GM10847 (cell line): Measurements from ENCODE around the gene BIRC6.

Source experiments
- POLR2A ChIP-seq: IDR thresholded peaks from 2 replicates; pipeline ENCODE4 v1.6.1; 2011; ENCODE audit not compliant: insufficient read length; ENCODE audit errors: extremely low read depth

The BIRC6 gene

DNA sequence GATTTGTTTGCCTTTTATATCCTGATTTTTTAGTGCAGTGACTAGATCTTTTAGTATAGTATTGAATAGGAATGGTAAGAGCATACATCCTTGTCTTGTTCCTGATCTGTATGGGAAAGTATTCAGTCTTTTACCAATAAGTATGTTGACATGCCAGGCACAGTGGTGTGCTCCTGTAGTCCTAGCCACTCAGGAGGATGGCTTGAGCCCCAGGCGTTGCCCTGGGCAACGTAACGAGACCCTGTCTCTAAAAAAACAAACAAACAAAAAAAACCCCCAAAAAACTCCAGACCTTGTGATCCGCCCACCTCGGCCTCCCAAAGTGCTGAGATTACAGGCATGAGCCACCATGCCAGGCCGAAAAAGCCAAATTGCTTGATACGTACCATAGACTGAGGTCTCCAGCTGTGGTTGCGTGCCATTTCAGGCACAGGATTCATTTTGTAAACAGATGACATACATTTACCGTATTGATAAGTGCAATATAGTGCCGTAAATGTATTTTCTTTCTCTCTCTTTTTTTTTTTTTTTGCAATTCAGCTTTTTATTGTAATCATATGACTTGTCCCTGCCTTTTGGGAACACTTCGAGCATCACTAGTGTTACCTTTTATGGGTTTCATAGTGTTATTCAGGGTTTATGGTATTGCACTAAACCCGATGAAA, 18.5 kb downstream of the BIRC6 start:
- no peak for TF ChIP-seq POLR2A

DNA sequence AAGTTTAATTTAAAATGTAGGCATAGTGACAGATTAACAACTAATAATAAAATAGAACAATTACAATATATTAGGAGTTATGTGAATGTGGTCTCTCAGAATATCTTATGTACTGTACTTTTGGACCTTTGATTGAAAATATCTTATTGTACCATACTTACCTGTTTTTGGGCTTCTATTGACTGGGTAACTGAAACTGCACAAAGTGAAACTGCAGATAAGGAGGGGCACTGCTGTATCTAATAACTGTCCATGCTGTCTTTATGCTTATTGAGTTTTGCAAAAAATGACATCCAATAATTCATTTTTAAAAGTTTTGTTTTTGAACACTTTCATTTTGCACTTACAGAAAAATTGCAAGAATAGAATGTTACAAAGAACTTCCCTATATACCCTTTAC, 19.9 kb downstream of the BIRC6 start:
- no peak for TF ChIP-seq POLR2A

DNA sequence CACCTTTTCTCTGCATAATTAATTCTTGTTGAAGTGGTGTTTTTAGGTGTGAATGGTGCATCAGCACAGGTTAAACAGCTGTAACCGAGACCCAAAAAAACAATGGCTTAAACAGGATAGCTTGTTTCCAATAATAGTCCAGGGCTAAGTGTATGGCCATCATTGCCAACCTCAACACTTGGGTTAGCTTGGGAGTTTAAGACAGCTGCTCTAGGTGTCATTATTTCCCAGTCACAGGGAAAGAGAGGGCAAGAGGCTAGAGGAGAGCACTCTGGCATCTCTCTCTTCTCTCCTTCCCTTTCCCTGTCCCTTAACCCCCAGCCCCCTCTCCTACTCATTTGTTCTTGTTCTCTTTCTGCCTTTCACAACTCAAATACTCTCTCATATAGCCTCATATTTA, 21.1 kb downstream of the BIRC6 start:
- TF ChIP-seq POLR2A, result no peak

DNA sequence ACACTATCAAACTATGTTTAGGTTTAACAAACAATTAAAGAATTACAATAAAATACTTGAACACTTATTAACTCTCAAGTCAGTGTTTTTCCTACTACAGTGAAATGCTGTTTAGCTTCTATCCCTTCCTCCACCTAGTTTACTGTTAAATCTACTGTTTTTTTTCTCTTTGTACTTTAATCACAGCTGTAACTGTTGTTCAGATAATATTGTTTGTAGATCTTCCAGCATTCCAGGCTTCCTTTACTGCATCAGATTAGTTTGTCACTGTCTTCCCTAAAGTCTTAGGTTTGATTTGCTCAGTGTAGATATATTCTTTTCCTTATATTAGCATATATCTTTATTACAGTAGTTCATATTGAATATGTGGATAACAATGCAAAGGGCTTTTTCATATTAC, 22.5 kb downstream of the BIRC6 start:
- no peak for TF ChIP-seq POLR2A

DNA sequence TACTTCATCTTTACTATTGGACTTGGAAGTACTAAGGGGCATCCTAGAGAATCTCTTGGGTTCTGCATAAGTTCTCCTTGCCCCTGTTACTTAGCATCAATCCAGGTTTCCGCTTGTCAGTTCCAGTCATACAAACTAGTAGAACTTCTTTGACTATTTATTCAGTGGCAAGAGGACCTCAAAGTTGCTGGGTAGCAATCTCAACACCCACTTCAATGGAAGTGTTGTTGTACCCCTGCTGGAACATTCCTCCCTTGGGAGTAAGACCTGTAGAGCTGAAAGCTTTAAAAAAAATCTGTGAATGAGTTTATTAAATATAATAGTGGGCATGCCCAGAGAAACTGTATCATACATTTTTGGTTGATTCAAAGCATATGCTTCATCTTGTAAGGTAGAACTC, 27.0 kb downstream of the BIRC6 start:
- TF ChIP-seq POLR2A, result no peak

DNA sequence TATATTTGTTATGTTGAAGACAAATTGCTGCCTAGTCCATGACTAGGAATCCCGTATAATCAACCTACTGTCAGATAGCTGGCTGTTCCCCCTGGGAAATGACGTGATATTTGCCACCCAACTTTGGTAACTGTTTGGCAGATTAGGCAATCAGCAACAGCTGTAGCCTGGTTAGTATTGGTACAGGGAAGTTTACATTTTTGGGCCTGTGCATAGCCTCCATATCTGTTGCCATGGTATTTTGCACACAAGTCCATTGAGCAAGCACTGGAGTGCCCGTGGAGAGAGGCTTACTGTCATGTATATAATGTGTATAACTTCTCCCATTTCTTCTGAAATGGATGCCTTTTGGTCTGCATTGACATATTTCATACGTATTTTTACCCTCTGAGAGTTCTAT, 27.7 kb downstream of the BIRC6 start:
- TF ChIP-seq POLR2A, result no peak

DNA sequence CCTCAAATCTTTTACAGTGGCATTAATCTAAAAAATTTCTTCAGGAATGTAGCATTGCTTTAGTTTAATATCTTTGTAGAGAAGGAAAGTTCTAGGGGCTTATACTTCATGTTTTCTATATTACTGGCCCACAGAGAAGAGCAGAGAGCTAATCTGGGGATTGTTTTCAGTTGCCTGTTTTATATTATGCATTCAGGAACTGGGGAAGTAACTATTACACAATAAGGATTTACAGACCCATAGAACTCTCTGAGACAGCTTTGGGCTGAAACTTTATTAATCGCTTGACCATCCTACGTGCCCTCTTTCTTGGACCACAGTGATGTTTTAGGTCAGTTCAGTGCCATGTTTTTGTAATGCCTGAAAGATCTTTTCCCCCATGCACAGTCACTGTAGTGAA, 29.9 kb downstream of the BIRC6 start:
- TF ChIP-seq POLR2A, result no peak

DNA sequence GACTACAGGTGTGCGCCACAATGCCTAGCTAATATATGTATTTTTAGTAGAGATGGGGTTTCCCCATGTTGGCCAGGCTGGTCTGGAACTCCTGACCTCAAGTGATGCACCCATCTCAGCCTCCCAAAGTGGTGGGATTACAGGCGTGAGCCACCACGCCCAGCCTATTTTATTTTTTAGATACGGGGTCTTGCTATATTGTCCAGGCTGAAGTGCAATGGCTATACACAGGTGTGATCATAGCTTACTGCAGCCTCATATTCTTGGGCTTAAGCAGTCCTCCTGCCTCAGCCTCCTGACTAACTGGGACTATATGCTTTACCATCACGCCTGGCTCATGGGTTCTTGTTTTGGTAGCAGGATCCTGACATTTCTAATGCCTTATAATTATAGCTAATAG, 42.4 kb downstream of the BIRC6 start:
- no peak for TF ChIP-seq POLR2A

DNA sequence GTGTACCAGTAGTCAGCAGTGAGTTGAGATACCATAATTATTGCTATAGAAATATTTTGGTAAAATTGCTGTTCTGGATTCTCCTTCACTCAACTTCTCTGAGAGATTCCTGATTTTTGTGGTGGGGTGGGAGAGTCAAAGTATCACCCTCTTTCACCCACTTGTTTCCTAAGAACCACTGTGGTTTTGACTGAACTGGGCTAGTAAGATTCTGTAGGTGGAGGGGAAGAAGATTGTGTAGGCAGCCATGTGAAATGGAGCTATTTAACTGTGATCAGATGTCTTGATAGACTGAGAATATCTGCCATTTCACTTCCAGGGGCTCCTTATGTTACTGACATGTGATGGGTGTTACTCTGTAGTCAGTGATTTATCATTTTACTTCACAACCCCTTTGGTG, 45.3 kb downstream of the BIRC6 start:
- TF ChIP-seq POLR2A, result no peak

DNA sequence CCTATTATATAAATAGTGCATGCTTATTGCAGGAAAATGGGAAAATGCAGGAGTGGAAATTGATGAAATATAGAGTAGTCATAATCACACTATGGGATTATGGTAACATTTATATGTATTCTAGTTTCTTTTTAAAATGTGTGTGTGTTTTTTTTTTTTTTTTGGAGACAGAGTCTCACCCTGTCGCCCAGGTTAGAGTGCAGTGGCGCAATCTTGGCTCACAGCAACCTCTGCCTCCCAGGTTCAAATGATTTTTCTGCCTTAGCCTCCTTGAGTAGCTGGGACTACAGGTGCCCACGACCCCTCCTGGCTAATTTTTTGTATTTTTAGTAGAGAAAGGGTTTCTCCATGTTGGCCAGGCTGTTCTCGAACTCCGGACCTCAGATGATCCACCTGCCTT, 47.0 kb downstream of the BIRC6 start:
- no peak for TF ChIP-seq POLR2A

DNA sequence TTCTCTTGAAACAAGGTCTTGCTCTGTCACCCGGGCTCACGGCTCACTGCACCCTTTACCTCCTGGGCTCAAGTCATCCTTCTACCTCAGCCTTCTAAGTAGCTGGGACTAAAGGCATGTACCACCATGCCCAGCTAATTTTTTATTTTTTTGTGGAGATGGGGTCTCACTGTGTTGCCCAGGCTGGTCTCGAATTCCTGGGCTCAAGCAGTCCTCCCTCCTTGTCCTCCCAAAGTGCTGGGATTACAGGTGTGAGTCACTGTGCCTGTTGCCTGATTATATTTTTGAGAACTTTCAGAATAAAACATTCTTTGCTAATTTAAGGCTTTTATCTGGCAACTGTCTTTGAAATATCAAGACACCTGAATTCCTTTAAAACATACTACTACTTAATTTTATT, 47.9 kb downstream of the BIRC6 start:
- no peak for TF ChIP-seq POLR2A

DNA sequence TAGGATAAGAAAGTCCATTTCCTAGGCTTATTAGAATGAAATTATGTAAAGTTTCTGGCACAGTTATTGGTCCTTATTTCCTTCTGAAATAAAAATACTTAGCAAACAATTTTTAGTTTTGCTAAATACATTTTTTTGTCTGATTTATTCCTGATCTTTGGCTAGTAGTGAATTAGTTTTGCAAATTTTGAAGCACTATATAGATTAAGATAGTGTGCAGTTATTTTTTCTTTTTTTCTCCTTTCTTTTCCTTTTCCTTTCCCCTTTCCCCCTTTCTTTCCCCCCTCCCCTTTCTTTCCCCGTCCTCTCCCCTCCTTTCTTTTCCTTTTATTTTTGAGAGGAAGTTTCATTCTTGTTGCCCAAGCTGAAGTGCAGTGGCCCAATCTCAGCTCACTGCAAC, 59.7 kb downstream of the BIRC6 start:
- no peak for TF ChIP-seq POLR2A

DNA sequence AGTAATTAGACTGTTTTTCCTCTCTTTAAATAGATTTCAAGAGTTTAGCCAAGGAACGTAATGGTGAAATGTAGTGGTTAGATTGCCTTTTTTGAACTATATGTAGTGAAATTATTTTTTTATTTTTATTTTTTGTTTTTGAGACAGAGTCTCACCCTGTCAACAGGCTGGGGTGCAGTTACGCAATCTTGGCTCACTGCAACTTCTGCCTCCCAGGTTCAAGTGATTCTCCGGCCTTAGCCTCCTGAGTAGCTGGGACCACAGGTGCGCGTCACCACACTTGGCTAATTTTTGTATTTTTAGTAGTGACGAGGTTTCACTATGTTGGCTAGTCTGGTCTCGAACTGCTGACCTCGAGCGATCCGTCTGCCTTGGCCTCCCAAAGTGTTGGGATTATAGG, 60.8 kb downstream of the BIRC6 start:
- TF ChIP-seq POLR2A, result no peak

DNA sequence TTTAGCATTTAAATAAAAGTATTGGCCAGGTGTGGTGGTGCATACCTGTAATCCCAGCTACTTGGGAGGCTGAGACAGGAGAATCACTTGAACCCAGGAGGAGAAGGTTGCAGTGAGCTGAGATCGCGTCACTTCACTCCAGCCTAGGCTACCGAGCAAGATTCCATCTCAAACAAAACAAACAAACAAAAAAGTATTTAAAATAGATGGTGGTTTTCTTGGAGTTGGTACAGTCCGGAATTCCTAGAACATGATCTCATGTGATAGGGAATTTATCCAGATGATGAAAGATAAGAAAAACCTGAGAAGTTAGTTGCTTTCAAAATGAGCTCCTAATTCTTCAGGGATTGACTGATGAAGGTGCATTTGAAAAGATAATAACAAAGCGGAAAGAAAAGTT, 62.0 kb downstream of the BIRC6 start:
- no peak for TF ChIP-seq POLR2A

DNA sequence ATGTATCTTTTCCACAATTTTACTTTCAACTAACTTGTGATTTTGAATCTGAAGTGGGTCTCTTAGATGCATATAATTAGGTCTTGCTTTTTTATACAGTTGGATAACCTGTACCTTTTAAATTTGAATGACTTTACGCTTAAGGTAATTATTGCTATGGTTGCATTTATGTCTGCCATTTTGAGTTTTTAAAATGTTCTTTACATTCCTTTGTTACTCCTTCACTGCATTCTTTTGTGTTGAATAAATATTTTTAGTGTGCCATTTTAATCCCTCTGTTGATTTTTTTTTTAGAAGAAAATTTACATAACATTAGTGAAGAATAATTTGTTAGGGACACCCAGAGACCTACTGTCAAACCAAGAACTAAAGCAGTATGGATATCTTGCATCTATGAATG, 65.3 kb downstream of the BIRC6 start:
- TF ChIP-seq POLR2A, result no peak

DNA sequence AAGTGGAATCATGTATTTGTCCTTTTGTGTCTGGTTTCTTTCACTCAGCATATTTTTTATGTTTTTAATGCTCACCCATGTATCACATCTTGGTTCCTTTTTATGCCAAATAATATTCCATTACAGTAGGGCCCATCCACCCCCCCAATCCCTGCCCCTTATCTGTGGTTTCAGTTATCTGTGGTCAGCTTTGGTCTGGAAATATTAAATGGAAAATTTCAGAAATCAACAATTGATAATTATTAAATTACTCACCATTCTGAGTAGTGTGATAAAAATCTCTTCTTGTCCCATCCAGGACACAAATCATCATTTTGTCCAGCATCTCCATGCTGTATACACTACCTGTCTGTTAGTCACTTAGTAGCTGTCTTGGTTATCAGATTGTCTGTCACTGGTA, 66.7 kb downstream of the BIRC6 start:
- no peak for TF ChIP-seq POLR2A

DNA sequence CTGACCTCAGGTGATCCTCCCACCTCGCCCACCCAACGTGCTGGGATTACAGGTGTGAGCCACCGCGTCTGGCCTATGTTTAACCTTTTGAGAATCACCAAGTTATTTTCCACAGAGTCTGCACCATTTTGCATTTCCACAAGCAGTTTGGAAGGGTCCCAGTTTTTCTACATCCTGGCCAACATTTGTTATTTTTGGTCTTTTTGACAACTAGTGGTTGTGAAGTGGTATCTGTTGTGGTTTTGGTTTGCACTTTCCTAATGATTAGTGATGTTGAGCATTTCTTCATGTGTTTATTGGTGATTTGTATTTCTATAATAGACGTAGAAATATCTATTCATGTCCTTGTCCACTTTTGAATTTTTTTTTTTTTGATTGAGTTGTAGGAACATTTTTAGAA, 67.9 kb downstream of the BIRC6 start:
- no peak for TF ChIP-seq POLR2A

DNA sequence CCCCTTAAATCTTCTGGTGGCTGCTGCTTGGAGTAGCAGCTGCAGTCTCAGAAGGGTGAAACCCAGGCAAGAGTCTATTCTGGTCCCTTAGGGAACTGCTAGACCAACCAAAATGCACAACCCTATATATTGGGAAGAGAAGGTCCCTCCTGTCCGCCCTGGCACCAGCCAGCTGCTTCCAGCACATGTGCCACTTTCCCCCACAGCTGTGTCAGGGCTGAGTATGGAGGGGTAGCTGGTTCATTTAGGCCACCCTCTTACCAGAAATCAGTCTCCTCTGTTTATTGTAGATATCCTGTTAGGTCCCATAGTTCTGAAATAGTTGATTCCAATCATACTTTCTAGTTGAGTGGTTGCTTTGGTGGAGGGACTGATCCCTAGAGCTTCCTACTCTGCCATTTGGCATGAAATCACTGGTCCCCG, 68.9 kb downstream of the BIRC6 start:
- TF ChIP-seq POLR2A, result no peak
